Measurements from ENCODE around the gene VPS29.
"Not testable (repeated sequence)": the region's sequence is repeated elsewhere in the genome, so short reads cannot be mapped to it uniquely, and the experiment has no call there.

Gene VPS29

DNA sequence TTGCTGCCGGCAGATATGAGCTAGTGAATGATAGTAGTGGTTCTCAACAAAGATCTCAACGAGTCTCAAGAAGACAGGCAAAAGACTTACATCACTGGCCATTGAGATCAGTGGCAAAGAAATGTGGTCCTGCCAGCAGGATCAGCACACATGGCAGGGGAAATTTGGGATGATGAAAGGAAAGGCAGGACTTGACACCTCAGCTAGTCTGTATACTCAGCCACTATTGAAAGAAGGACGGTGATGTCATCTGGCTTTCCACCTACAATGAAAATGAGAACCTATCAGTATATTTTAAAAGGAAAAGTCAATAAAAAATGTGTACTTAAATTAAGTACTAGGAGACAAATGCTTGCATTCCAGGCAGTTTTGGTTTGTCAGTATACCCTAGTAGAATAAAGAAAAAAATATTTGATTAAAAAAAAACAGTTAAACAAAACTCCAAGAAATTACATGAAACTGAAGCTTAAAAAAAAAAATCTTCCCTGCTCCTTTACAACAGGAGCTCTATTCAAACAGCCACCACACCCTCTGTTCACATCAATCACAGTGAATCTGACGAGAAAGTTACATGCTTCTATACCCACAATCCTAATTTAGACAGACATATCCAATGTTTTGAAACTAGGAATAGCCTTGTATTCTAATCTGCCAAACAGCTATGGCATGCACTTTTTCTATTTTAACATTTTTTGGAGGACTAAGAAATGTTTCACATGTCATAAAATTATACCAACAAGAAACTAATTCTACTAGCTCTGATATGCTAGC, 35.1 kb upstream of the VPS29 start:
- Mint-ChIP-seq H3K27me3 (no peaks in the 10 kb centered on the region), H3K27ac (no peak overlapping the region), H3K4me3 (no peak overlapping the region), H3K4me1 (ENCODE audit: low read depth) (peaks cover 21% of the 10 kb centered on the region), H3K36me3 (peaks cover 7% of the 10 kb centered on the region), H3K9me3 (ENCODE audit: low read depth) (no peaks in the 10 kb centered on the region)

DNA sequence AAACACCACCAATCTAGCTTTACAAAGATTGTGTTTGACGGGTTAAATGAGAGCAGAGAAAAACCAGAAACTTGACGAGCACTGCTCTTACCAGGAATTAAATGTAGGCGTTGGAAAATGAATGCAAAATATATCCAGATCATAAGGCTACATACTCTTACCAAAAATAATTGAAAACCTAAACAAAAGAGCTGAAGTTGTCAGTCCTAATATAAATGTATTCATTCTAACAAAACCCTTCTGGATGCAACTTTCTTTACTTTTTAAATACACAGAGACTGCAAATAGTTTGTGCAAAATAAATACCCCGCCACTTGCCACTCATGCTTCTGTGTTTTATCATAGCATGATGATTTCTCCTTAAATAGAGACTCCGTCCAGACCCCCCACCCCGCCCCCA, 32.9 kb upstream of the VPS29 start:
- Mint-ChIP-seq H3K4me1 (ENCODE audit: low read depth) (peaks cover 31% of the 10 kb centered on the region), H3K9me3 (ENCODE audit: low read depth) (no peaks in the 10 kb centered on the region), H3K27me3 (no peaks in the 10 kb centered on the region), H3K36me3 (peaks cover 13% of the 10 kb centered on the region), H3K4me3 (no peak overlapping the region), H3K27ac (no peak overlapping the region)

DNA sequence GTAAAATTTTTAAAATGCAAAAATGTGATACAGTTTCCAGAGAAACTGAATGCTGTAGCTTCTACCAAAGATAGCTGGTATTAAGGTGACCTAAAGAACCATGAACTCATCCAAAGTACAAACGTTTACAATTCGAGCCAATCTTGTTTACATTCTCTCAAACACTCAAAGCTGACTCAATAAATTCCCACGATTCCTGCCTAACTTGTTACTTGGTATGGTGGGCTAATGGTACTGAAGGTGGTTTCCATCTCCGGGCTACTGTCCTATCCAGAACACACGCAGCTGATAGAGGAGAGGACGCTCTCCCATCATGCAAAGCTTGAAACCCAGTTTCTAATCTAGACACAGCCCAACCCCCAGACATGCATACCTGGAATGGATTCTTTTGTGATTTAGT, 31.7 kb upstream of the VPS29 start:
- Mint-ChIP-seq H3K4me1 (ENCODE audit: low read depth) (peaks cover 34% of the 10 kb centered on the region), H3K27me3 (no peaks in the 10 kb centered on the region), H3K27ac (no peak overlapping the region), H3K9me3 (ENCODE audit: low read depth) (no peaks in the 10 kb centered on the region), H3K36me3 (peaks cover 16% of the 10 kb centered on the region), H3K4me3 (no peak overlapping the region)

DNA sequence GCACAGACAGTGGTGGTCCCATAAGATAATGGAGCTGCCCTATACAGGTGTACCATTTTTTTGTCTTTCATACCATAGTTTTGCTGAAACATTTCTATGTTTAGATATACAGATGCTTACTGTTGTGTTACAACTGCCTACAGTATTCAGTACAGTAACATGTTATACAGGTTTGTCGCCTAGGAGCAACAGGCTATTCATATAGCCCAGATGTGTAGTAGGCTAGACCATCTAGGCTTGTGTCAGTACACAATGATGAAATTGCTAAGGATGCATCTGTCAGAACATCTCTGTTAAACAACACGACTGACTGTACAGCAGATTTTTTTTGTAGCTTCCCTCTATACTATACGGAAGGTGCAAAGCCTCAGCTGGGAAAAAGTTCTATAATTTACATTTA, 30.7 kb upstream of the VPS29 start:
- Mint-ChIP-seq H3K4me3 (no peak overlapping the region), H3K27me3 (no peaks in the 10 kb centered on the region), H3K9me3 (ENCODE audit: low read depth) (no peaks in the 10 kb centered on the region), H3K36me3 (peaks cover 18% of the 10 kb centered on the region), H3K27ac (no peak overlapping the region), H3K4me1 (ENCODE audit: low read depth) (peaks cover 35% of the 10 kb centered on the region)

DNA sequence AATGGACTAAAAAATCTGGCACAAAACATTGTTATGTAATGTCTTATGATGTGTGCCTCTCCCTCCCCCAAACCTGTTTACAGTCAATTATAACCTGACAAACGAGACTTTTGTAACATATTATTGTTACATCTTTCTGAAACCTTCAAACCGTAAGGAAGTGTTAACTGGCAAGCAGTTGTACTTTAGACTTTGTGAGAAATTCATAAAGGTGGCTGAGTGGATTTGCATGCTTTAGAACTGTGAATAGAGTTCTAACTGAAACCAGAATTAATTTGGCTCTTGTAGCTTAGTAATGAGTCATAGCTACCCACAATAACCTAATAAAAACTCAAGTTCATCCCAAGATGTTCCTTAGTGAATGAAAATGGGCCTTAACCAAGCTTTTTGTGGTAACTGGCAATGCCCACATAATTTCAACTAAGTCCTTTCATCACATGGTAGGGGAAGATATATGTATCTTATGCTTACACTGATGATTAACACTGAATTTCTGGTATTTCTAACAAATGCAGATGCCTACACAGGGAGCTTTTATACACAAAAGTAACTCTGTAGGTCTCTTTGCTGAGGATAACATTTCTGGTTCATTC, 29.9 kb upstream of the VPS29 start:
- peak overlapping the region; percentile 51 for H3K4me3 Mint-ChIP-seq
- peak overlapping the region; percentile 82 for H3K27ac Mint-ChIP-seq
- H3K4me1 Mint-ChIP-seq (ENCODE audit: low read depth), result peaks cover 35% of the 10 kb centered on the region
- H3K9me3 Mint-ChIP-seq (ENCODE audit: low read depth), result no peaks in the 10 kb centered on the region
- H3K36me3 Mint-ChIP-seq, result peaks cover 16% of the 10 kb centered on the region
- H3K27me3 Mint-ChIP-seq, result no peaks in the 10 kb centered on the region

DNA sequence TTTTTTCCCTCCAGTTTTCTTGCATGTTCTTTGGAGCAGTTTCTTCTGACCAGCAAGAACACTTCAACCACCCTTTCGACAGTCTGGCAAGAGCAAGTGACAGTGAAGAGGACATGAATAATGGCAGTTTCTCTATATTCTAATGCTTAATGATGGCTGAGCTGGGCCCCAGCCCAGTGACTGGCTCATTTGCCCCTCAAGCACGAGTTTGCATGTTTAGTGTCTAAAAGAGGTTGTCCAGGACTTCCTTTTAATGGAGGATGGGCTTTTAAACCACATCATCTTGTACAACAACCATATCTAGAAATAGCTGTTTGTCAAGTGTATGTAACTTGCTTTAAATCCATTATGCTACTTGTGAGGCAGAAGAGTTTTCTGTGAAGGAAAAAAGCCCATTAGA, 28.6 kb upstream of the VPS29 start:
- H3K9me3 Mint-ChIP-seq (ENCODE audit: low read depth), result no peaks in the 10 kb centered on the region
- H3K27me3 Mint-ChIP-seq, result no peaks in the 10 kb centered on the region
- no peak overlapping the region for H3K4me3 Mint-ChIP-seq
- H3K4me1 Mint-ChIP-seq (ENCODE audit: low read depth), result peaks cover 32% of the 10 kb centered on the region
- peaks cover 11% of the 10 kb centered on the region for H3K36me3 Mint-ChIP-seq
- no peak overlapping the region for H3K27ac Mint-ChIP-seq

DNA sequence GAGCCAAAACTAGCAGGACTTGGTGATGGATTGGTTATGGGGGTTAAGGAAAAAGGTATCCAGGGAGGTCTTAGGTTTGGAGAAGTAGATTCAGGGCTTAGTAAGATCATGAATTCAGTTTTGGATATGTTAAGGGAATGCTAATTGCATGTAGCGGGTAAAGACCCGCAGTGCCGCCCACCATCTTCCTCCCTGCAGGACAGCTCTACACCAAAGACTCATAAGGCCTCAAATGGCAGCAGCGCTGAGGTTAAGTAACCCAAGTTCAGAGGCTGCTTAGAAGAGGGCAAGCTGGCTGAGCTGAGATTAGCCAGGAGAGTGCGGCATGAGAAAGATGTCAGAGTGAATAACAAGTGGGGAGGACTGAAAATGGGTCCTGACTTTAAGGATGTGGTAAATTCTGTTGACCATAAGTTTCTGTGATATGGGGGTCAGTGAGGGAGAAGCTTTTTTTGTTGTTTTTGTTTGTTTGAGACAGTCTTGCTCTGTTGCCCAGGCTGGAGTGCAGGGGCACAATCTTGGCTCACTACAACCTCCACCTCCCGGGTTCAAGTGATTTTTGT, 26.4 kb upstream of the VPS29 start:
- Mint-ChIP-seq H3K36me3 (peaks cover 11% of the 10 kb centered on the region), H3K4me1 (ENCODE audit: low read depth) (peaks cover 26% of the 10 kb centered on the region), H3K27ac (no peak overlapping the region), H3K4me3 (no peak overlapping the region), H3K9me3 (ENCODE audit: low read depth) (no peaks in the 10 kb centered on the region), H3K27me3 (no peaks in the 10 kb centered on the region)

DNA sequence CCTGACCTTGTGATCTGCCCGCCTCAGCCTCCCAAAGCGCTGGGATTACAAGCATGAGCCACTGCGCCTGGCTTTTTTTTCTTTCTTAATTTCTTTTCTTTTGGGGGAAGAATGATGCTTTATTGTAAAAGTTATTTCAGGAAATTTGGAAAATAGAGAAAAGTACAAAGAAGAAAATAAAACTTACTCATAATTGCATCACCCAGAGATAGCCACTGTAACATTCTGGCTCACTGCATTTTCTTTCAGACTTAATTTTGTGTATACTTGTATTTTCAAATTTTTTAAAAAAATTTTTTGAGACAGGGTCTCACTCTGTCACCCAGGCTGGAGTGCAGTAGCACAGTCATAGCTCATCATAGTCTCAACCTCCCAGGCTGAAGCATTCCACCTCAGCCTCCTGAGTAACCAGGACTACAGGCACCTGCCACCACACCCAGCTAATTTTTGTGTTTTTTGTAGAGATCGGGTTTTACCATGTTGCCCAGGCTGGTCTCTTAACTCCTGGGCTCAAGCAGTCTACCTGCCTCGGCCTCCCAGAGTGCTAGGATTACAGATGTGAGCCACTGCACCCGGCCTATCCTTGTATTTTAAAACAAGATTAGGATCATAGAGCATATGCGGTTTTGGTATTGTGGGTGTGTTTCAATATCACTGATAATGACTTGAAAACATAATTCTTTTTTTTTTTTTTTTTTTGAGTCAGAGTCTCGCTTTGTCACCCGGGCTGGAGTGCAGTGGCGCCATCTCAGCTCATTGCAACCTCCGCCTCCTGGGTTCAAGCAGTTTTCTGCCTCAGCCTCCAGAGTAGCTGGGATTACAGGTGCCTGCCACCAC, 19.2 kb upstream of the VPS29 start:
- not testable (repeated sequence) for H3K9me3 Mint-ChIP-seq (ENCODE audit: low read depth); H3K36me3 Mint-ChIP-seq; H3K27ac Mint-ChIP-seq; H3K4me1 Mint-ChIP-seq (ENCODE audit: low read depth); H3K27me3 Mint-ChIP-seq; H3K4me3 Mint-ChIP-seq

DNA sequence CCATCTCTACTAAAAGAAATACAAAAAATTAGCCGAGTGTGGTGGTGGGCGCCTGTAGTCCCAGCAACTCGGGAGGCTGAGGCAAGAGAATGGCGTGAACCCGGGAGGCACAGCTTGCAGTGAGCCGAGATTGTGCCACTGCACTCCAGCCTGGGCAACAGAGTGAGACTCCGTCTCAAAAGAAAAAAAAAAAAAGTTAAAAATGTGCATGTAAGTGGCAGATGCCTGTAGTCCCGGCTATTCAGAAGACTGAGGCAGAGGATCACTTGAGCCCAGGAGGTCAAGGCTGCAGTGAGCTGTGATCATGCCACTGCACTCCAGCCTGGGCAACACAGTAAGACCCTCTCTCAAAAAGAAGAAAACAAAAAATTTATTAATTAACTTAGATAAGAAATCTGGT, 16.1 kb upstream of the VPS29 start:
- not testable (repeated sequence) for H3K27me3 Mint-ChIP-seq; H3K36me3 Mint-ChIP-seq; H3K4me1 Mint-ChIP-seq (ENCODE audit: low read depth); H3K9me3 Mint-ChIP-seq (ENCODE audit: low read depth); H3K27ac Mint-ChIP-seq; H3K4me3 Mint-ChIP-seq

DNA sequence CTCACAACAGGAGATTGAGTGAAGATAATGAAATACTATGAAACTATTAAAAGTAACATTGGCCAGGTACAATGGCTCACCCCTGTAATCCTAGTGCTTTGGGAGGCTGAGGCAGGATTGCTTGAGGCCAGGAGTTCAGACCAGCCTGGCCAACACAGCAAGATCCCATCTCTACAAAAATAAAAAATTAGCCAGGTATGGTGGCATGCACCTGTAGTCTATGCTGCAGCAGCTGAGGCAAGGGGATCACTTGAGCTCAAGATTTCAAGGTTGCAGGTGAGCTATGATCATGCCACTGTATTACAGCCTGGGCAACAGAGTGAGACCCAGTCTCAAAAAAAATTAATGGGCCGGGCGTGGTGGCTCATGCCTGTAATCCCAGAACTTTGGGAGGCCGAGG, 15.1 kb upstream of the VPS29 start:
- Mint-ChIP-seq H3K4me3 (no peak overlapping the region), H3K9me3 (ENCODE audit: low read depth) (no peaks in the 10 kb centered on the region), H3K27me3 (no peaks in the 10 kb centered on the region), H3K4me1 (ENCODE audit: low read depth) (no peaks in the 10 kb centered on the region), H3K36me3 (no peaks in the 10 kb centered on the region), H3K27ac (no peak overlapping the region)

DNA sequence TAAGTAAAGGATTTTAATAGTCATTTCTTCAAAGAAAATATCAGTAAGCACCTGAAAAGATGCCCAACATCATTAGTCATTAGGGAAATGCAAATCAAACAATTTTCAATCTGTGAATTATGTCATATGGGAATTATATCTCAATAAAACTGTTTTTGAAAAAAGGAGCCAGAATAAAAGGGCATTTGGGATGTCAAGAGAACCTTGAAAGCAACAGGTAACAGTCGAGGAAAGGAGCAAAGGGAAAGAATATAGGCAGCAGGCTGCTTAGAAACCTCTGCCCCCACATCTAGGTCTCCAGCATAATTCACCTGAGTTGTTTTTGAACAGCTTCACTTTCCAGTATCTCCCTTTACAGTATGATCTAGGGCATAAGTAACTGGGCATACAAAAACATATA, 12.5 kb upstream of the VPS29 start:
- H3K9me3 Mint-ChIP-seq (ENCODE audit: low read depth), result no peaks in the 10 kb centered on the region
- no peak overlapping the region for H3K4me3 Mint-ChIP-seq
- H3K27ac Mint-ChIP-seq, result no peak overlapping the region
- no peaks in the 10 kb centered on the region for H3K36me3 Mint-ChIP-seq
- no peaks in the 10 kb centered on the region for H3K4me1 Mint-ChIP-seq (ENCODE audit: low read depth)
- peaks cover 2% of the 10 kb centered on the region for H3K27me3 Mint-ChIP-seq

DNA sequence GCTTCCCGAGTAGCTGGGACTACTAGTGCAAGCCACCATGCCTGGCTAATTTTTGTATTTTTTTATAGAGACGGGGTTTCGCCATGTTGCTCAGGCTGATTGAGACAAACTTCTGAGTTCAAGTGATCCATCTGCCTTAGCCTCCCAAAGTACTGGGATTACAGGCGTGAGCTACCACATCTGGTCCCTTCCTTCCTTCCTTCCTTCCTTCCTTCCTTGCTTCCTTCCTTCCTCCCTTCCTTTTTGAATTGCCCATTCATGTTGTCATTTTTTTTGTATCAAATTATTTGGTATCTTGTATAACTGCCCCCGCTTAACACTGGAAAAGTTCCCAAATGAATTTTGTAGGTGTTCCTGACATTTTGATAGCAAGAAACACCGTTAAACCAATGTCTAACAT, 11.9 kb upstream of the VPS29 start:
- Mint-ChIP-seq H3K4me3 (no peak overlapping the region), H3K9me3 (ENCODE audit: low read depth) (no peaks in the 10 kb centered on the region), H3K36me3 (no peaks in the 10 kb centered on the region), H3K27ac (no peak overlapping the region), H3K4me1 (ENCODE audit: low read depth) (no peaks in the 10 kb centered on the region), H3K27me3 (peaks cover 2% of the 10 kb centered on the region)

DNA sequence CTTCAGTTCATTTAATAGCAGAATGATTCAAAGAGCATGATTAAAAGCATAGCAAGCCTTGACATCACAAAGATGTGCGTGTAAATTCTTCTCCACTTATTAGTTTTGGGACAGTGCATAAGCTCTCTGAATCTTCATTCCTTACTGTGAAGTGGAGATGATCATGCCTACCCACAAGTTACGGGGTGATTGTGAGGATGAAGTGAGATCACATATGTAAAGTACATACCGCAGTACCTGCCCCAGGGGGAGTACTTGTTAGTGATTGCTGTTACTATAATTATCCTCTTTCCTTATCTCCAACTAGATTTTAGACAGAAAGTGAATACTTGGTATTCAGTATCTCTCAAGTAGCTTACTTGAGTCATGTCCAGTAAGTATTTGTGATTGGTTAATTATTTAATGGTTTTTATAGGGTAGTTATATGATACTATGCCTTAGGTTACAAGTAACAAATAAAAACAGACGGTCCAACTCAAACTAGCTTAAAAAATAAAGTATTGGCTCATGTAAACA, 6.2 kb upstream of the VPS29 start:
- H3K4me1 Mint-ChIP-seq (ENCODE audit: low read depth), result no peaks in the 10 kb centered on the region
- no peaks in the 10 kb centered on the region for H3K9me3 Mint-ChIP-seq (ENCODE audit: low read depth)
- no peak overlapping the region for H3K4me3 Mint-ChIP-seq
- peaks cover 2% of the 10 kb centered on the region for H3K27me3 Mint-ChIP-seq
- no peak overlapping the region for H3K27ac Mint-ChIP-seq
- no peaks in the 10 kb centered on the region for H3K36me3 Mint-ChIP-seq

DNA sequence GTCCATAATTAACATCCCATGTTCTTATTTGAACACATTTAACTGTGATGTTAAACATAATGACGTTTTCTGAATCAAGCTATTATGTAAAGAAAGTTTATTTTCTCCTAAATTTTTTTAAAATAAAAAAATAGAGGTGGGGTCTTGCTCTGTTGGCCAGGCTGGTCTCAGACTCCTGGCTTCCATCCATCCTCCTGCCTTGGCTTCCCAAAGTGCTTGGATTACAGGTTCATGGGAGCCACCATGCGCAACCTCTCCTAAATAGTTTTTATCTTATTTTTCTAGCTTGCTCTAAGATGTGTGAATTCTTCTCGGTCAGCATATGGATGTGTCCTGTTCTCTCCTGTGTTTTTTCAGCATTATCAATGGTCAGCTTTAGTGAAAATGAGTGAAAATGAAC, 3.4 kb upstream of the VPS29 start:
- H3K27ac Mint-ChIP-seq, result no peak overlapping the region
- H3K27me3 Mint-ChIP-seq, result no peaks in the 10 kb centered on the region
- peaks cover 14% of the 10 kb centered on the region for H3K4me1 Mint-ChIP-seq (ENCODE audit: low read depth)
- peaks cover 7% of the 10 kb centered on the region for H3K36me3 Mint-ChIP-seq
- H3K4me3 Mint-ChIP-seq, result no peak overlapping the region
- no peaks in the 10 kb centered on the region for H3K9me3 Mint-ChIP-seq (ENCODE audit: low read depth)

DNA sequence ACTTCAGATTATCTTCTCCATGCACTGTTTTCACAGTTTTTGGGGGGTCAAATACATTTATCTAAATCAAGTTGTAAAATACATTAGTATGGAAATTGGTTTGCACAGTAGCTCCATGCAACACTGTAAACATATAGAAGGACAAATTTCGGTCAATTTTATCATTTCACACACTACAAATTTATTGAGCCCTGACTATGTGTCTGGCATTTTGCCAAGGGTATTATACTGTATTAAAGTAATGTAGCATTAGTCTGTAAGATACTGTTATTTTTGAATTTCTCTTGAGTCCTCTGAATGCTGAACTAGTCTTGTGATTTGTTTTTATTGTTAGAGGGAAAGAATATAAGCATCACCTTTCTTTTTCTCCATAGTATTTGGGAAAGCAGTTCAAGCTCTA, 1.5 kb upstream of the VPS29 start:
- peak overlapping the region; percentile 68 for H3K27ac Mint-ChIP-seq
- peaks cover 7% of the 10 kb centered on the region for H3K36me3 Mint-ChIP-seq
- peaks cover 31% of the 10 kb centered on the region for H3K4me1 Mint-ChIP-seq (ENCODE audit: low read depth)
- no peaks in the 10 kb centered on the region for H3K27me3 Mint-ChIP-seq
- no peaks in the 10 kb centered on the region for H3K9me3 Mint-ChIP-seq (ENCODE audit: low read depth)
- no peak overlapping the region for H3K4me3 Mint-ChIP-seq
